ENCODE results near the gene BCL2. TPM values are rescaled to one million over a fixed set of nuclear protein-coding genes. Genes with fewer than 3 reads are reported as not detected.

Gene BCL2
- total RNA-seq, 1 experiment from 2014 or later: 6.3 TPM

- no peak for DNase-seq (ENCODE audit: low read depth)
Measured at GRCh38 chr18:63260380-63260754, 59.2 kb downstream of the BCL2 start.

DNA sequence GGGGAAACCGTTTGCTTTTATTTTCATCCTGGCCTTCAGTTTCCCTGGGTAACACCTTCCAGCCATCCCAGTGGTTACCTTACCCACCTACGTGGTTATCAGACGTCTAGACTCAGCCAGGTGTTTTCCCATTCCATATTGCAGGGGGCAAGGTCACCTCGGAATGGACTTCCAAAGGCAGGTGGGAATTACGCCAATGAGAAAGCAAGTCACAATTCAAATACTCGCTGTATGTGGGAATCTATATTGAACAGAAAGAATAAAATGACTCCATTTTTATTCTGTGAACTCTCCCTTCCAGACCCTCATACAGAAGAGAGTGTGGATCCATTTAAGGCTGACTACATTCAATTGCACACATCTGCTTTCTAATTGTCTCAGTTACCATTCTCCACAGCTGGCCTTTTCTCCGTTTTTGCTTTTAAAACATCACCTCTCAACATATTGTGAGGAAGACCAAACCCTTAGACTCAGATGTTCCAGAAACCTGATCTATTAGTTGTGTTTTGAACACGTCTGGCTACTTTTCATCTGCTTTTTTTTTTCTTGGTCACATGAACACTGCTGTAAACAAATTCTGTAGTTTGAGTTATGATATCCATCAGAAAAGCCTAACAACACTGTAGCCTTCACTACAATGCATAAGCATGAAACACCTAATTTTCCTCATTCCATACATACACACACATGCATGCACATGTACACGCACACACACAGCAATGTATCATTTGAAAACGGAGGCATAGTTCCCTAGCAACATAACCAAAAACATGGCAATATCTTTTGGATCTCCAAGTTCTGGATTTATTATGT lies 59.8 kb downstream of the BCL2 start:
- DNase-seq (ENCODE audit: low read depth): no peak

DNA sequence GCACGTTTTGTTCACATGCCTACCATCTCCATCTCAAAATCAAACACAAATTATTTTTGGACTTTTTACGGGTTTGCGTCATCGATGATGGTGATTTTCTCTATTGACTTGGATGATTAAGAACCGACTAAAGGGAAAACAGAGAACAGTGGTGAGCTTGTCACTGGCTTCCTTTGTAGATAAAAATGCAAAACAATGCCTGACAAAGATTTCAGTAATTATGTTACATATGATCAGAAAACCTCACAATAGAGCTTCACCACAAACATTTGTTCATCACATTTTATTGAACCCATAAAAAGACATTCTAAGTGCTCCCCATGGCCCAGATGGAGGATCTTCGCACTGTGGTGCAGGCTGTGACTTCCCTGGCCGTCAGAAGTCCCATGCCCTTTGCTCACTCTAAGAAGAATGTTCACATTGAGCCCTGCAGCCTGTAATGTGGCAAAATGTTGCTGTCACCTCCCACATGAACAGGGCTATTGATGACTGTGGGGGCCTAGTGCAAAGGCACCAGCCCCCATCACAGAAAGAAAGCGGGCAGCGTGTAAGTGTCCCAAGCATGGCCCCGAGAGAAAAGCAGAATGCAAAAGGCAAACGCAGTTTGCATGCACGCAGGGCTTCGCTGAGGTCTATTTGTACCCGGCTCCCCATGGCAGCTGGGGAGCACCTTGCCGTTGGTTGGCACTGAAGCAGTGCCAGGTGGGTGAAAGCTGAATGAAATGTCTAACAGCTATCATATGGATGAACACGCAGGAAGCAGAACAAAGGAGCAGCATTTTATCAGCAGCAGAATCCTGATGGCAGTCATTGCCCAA lies 60.6 kb downstream of the BCL2 start:
- DNase-seq (ENCODE audit: low read depth): no peak

DNA sequence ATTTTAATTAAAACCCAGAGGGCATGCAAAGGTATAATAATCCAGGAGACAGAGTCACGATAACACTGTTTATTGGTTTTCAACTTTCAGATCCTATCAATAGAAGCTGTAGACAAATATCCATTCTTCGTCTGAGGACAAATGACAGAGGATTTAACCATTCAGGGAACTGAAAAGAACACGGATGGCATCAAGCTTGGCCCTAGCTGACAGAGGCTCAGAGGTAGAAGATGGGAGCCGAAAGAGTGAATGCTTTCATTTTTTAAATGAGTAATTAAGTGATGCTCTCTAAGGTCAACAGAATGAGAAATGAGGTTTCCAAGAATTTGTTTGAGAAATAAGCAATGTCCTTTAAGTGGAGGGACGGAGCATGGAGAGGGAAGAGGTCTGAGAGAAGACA lies 62.1 kb downstream of the BCL2 start:
- DNase-seq (ENCODE audit: low read depth): no peak

GRCh38 chr18:63255435-63255834 lies 64.1 kb downstream of the BCL2 start:
- no peak for DNase-seq (ENCODE audit: low read depth)

GRCh38 chr18:63254716-63255399 lies 64.7 kb downstream of the BCL2 start:
- DNase-seq (ENCODE audit: low read depth): no peak

DNA sequence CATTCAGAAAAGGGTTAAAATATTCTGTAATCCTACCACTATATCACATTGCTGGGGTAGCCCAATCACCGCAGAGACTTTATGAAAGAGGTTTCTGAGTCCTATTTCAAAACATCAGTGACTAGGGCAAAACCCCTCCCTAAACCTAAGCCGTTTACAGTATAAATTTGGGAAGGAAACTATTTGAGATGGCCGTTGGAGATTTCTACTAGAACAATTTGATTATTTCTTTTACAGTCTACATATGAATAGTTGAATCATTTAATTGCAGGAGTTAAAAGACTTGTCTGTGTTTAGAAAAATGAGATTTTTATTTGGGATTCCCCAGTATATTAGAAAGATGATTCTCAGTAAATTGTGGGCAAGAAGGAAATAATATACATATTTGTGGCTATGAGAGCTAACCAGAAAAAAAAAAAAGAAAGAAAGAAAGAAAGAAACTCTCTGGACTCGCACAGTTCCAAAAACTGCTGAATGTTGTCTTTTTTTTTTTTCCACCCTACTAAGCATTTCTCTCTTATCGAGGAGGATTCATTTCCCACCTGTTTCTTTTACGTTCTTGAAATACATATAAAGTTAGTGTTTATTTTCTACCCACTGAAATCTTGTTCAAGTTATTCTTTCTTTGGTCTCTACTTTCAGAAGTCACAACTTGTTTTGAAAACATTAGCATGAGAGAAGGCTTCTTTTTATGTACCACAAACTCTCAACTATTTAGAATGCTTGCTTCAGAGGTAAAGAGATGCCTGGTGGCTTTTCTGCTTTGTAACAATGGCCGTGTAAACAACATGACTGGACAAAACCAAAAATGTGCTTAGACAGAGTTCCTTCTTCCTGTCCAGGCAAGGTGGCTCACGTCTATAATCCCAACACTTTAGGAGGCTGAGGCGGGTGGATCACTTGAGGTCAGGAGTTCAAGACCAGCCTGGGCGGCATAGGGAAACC lies 65.9 kb downstream of the BCL2 start:
- peak; percentile 37 for DNase-seq (ENCODE audit: low read depth)

DNA sequence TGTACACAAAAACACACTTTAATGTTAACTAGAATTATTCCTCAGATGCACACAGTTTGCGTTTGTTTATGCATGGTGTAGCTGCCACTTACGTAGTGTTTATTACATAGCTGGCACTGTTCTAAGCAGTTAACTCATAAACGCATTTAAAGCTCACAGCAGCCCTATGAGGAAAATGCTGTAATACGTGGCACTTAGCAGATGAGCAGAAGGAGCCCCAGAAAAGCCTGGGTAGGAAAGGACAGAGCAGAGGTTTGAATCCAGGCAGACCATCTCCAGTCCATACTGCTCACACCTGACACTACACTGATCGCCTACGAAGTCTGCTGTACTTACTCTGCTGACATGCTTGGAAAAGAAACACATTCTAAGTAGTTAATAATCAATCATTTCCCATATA lies 66.6 kb downstream of the BCL2 start:
- no peak for DNase-seq (ENCODE audit: low read depth)

DNA sequence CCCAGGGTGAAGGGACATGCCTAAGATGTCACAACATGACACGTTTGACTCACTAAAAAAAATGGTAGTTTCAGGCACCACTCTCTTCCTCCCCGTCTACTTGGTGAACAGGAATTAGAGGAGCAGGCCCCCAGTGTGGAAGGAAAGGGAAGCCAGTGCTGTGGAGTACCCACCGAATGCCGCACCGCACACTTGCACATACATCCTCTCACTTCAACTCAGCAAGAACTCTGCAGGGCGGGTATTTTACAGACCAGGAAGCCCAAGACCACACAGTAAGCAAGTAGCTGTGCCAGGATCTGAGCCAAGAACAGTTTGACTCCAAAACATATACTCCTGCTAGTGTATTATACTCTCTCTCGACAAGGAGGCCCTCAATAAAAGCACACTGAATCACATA lies 69.8 kb downstream of the BCL2 start:
- DNase-seq (ENCODE audit: low read depth): no peak

DNA sequence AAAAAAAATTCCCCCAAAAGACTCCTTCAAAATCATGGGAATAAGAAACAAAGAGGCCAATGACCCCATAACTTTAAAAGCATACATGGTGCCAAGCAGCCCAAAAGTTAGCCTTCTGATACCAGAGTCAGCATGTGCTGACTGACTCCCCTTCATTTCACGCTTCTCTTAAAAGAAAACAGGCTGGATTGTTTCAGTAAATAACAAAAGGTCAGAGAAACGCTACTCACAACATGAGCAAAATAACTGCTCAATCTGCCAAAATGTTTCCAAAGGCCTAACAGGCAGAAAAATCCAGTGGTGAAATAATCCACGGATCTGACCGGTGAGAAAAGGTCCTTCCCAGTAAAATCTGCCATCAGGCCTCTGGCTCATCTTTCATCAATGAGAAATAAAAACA lies 71.6 kb downstream of the BCL2 start:
- no peak for DNase-seq (ENCODE audit: low read depth)

- DNase-seq (ENCODE audit: low read depth): no peak
Measured at GRCh38 chr18:63247506-63247905, 72.1 kb downstream of the BCL2 start.

GRCh38 chr18:63245600-63245999 lies 74.0 kb downstream of the BCL2 start:
- DNase-seq (ENCODE audit: low read depth): no peak

GRCh38 chr18:63244607-63245006 lies 75.0 kb downstream of the BCL2 start:
- no peak for DNase-seq (ENCODE audit: low read depth)

DNA sequence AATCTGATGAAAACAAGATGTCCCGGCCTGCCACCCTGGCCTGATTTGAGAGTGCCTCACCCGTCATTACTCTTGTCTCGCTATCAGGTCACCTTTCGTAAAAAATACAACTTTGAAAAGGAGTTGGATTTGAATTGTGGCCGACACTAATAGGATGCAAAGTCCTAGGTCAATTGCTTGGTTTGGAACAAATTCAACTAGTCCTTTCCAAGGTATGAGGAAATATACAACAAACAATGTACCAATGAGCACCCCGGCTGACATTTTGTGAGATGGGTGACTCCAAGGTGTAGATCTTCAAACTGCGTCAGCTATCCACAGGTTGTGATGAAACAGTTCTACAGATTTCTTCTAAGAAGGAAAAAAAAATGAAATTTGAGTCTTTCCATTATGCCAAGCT lies 77.8 kb downstream of the BCL2 start:
- DNase-seq (ENCODE audit: low read depth): no peak

DNA sequence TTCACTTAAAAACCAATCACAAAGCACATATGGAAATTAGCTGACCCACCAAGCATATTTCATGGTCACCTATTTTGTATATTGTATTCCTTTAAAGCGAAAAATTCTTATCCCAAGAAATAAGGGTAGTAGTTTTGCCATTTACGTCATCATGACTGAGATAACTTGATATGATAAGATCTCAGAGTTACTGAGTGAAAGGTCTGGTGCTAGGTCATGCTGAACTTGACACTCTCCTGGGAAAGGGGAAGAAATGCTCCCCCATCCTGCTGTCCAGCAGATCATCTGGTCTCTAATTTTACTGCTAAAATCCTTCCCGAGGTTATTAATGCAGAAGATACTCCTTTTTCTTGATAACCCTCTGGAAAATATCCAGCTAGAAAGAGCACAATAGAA lies 78.3 kb downstream of the BCL2 start:
- DNase-seq (ENCODE audit: low read depth): no peak

DNA sequence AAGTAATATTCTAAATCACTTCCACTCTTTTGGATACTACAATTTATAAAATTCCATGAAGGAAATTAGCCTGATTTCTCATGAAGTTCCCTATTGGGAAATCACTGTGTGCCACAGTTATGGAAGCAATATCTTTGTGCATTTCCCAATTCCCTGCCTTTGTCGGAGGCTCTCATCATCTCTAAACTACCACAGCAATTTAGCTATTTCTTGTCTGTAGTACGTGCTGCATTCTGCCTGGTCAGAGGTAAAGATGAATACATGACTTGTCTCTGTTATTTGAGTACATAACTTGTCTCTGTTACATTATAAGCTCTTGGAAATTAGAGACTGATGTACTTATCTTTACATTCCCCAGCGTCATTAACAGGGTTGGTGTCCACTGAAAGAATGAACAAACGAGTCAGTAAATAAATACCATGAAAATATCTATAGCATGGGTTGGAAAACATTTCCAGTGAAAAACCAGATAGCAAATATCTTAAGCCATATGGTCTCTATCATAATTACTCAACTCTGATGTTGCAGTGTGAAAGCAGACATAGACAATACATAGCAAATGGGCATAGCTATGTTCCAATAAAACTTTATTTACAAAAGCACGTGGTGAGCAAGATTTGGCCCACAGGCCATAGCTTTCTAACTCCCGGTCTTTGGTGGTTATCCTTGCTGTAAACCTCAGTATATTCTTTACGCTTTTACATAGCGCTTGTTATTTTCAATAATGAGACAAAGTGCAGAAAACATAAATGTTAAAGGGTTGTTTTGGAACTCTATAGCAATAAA lies 78.8 kb downstream of the BCL2 start:
- DNase-seq (ENCODE audit: low read depth): no peak

GRCh38 chr18:63238693-63239075 lies 80.9 kb downstream of the BCL2 start:
- no peak for DNase-seq (ENCODE audit: low read depth)

- DNase-seq (ENCODE audit: low read depth): peak; percentile 86
Measured at GRCh38 chr18:63237881-63238692, 81.5 kb downstream of the BCL2 start.

All from HT1080 (cell line).